ENCODE measurements around the gene PRKCH.

Gene PRKCH

DNA sequence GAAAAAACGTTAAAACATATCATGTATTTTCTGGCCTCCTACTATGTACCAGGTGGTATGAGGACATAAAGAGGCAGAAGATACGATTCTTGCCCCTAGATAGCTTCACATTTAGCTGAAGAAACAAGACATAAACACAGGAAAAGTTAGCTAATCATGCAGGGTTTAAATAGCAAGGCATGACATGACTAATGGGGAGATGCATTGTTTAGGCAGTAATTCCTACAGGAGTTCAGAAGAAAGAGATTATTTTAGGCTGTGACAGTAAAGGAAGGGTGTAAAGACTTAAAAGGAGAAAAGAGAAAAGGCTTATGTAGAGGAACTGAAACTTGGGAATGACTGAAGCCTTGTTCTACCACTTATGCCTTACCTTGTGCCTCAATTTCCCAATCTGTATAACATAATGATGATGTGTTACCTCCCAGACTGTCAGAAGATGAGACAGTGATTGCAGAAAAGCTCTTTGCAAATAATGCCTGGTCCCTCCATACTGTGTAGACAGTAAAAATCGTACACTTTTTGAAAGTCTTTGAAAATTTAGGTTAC is 44.4 kb downstream of the PRKCH start:
- DNase-seq (ENCODE audit: low spot score), result no peak

DNA sequence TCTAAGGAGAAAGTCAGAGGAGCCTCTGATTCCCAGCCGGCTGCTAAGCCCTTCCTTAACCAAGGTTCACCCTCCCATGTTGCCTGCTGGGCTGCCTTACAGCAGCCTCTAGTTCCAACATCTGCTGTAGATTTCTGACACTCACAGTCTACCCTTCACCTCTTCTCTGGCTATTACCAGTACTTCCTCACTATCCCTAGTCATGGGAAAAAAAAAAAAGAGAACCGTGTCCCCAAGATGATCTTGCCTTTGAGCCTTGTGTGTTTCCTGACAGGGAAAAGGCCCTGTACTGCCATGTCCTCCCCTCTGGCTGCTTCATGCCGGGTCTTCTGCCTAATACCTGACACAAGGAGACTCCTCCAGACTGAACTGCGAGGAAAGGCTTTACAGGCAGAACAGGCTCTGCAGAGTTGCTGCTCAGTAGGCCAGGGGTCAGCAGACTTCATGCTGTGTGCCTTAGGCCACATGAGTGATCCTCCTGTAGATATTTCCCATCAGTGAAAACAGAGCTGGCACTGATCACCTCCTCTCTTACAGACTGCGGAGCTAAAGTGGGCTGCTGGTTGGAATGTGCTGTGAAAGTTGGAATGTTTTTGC is 46.8 kb downstream of the PRKCH start:
- DNase-seq (ENCODE audit: low spot score), result no peak

DNA sequence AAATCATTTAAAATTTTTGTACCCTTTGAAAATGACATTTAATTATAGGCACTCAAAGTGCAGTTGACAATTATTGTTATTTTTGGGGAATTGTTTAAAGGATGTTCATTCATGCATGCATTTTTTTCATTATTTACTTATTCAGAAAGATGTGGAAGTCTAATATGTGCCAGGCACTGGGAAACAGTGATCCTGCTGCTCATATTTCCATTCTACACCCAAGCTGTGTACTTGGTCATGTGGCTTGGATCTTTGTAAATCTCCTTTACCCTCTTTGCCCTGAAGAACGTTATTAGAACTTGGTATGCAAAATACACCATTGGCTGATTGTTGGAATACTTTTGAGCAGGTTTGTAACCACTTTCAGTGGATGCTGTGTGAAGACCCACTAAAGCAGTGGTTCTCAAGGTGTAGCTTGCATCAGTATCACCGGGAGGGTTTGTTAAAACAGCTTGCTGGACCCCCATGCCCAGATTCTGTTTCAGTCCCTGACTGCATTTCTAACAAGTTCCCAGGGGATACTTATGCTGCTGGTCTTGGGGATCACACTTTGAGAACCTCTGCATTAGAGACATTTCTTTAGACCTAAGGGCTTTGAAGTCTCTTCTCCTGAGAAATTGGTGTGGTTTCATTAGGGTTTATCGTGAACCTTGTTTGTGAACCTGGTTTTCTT is 47.5 kb downstream of the PRKCH start:
- no peak for DNase-seq (ENCODE audit: low spot score)

DNA sequence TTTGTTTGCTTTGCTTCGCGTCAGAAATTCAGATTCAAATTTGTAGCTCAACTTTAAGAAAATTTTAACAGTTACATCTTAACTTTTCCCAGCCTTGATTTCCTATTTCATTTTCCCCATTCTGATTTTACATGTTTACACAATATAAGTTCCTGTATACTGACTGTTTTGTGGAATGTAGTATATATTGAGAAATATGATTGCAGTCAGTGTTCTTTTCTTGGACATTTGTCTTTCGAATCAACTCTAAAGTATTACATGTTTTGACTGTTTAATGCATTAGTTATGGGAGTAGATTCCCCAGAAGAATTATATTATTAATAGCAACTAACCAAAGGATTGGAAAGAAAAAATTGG is 48.1 kb downstream of the PRKCH start:
- no peak for DNase-seq (ENCODE audit: low spot score)

DNA sequence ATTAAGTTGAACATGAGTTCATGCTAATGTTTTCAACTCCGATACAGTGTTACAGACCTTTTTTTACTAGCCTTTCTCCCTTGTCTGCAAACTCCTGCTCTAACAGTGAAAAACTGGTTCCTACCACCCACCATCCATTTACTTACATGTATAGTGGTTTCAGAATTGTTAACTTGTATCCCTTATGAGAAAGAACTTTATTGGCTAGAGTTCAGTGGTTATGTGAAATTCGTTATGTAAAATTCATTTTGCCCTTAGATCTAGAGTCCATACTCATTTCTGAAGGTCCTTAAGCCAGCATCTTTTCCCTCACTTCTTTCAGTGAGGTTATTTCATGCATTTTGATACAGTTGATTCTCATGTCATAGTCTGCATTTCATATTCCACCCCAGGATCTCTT is 51.0 kb downstream of the PRKCH start:
- no peak for DNase-seq (ENCODE audit: low spot score)

DNA sequence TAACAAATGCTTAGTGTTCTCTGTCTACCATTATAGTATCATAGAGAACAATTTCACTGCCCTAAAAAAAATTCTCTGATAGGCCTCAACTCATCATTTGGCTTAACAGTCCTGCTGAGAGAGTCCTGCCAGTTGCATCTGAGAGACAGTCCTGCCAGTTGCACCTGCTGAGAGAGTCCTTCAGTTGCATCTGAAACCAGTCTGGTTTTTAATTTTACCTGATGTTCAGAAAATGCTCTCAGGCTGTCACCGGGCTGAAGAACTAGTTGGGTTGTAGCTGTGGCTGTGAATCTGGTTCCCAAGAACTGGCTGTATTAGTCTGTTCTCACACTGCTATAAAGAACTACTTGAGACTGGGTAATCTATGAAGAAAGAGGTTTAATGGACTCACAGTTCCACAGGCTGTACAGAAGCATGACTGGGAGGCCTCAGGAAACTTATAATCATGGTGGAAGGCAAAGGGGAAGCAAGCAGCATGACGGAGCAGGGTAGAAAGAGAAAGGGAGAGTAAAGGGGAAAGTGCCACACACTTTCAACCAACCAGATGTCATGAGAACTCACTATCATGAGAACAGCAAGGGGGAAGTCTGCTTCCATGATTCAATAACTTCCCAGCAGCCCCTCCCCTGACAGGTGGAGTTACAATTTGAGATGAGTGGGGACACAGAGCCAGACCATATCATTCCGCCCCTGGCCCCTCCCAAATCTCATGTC is 51.6 kb downstream of the PRKCH start:
- DNase-seq (ENCODE audit: low spot score), result no peak

DNA sequence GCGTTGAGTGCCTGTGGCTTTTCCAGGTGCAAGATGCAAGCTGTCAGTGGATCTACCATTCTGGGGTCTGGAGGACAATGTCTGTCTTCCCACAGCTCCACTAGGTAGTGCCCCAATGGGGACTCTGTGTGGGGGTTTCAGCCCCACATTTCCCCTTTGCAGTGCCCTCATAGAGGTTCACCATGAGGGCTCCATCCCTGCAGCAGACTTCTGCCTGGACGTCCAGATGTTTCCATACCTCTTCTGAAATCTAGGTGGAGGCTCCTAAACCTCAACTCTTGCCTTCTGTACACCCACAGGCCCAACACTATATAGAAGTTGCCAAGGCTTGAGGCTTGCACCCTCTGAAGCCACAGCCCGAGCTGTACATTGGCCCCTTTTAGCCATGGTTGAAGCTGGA is 52.9 kb downstream of the PRKCH start:
- no peak for DNase-seq (ENCODE audit: low spot score)

DNA sequence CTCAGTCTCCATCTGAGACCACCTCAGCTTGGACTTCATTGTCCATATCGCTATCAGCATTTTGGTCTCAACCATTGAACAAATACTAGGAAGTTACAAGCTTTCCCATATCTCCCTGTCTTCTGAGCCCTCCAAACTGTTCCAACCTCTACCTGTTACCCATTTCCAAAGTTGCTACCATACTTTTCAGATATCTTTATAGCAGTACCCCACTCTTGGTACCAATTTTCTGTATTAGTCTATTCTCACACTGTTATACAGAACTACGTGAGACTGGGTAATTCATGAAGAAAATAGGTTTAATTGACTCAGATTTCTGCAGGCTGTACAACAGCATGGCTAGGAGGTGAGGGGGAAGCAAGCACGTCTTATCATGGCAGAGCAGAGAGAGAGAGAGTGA is 53.8 kb downstream of the PRKCH start:
- no peak for DNase-seq (ENCODE audit: low spot score)

DNA sequence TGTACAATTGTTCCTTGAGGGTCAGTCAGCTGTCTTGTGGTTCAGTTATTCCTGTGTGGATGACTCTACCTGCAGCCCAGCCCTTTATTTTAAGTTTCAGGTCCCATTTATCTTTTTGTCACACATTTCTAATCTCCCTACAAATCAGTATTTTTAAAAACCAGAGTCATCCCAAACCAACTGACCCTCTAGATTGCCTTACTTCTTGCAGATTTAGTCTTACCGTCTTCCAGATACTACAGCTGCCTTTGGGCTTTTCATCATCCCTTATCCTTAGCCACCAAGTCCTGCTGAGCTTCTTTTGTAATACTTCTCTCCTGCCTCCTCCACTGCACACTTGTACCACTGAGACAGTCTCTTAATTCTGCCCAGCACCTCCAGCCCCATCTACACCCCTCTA is 54.9 kb downstream of the PRKCH start:
- DNase-seq (ENCODE audit: low spot score), result no peak

DNA sequence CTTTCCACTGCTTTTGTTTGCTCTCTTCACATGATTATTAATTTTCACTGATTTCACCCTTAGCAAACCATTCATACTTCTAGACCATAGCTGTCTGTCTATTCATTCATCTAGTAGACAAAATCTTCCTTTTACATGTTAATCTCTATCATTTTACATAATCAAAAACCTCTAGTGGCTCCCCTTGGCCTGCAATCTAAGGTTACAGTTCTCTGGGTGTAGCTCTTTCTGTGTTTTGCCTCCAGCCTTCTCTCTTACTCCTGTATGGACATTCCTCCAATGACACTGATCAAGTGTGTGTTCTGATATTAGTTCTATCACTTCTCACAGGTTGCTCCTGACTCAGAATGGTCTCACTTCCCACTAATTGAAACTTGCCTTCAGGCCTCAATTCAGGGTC is 56.4 kb downstream of the PRKCH start:
- DNase-seq (ENCODE audit: low spot score), result no peak

DNA sequence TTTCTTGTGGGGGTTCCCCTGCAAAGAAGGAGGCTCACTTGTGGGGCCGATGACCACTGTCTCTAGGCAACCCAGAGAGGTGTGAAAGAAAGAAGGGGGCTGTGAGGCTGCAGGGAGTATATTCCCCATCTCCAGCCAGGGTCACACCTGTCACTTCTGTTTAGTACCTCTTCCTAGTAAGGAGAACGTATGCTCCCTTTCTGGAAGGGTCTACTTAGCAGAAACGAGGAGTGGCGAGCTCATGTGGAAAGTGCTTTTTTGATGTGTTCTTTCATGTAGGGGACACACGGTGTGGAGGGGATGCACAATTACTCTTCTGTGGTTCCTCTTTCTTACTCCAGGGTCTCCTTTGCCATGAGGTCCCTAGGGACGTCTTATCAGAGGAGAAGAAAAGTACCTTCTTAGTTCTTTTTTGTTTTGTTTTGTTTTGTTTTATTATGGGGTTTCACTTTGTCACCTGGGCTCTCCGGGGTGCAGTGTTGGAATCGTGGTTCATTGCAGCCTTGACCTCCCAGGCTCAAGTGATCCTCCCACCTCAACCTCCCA is 58.3 kb downstream of the PRKCH start:
- DNase-seq (ENCODE audit: low spot score), result no peak

DNA sequence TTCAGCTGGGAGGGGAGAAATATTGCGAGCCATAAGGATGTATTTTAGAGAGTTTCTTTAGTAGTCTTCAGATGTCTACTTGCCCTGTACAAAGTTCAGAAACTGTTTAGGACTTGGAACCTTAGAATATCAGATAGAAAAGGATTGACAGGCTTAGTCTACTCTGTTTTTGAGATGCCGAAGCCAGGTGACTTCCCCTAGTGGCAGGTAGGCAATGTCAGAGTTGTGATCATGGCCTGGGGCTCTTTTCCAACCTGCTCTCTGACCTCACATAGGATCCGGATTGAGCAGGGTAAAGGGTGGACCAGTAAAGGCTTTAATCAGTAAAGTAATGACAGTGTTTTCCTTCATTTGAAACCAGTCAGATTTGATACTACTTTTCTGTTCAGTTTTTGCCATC is 59.6 kb downstream of the PRKCH start:
- DNase-seq (ENCODE audit: low spot score), result no peak

DNA sequence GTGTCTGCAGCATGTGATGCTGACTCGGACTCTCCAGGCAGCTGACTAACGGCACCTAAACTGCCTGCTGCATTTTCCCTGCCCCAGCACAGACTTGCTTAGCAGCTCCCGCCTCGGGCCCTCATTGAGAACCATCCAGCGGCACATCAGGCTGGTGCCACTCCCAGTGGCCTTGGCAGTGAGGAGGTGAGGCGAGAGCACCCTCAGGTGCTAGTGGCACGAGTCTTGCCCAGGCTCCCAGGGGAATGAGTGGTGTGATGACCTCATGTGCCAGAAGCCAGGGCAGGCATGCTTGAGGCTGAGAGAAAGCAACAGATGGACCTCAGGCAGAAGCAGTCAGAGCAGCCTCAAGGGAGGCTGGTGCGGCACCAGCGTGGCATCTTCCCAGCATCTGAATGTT is 60.2 kb downstream of the PRKCH start:
- no peak for DNase-seq (ENCODE audit: low spot score)

DNA sequence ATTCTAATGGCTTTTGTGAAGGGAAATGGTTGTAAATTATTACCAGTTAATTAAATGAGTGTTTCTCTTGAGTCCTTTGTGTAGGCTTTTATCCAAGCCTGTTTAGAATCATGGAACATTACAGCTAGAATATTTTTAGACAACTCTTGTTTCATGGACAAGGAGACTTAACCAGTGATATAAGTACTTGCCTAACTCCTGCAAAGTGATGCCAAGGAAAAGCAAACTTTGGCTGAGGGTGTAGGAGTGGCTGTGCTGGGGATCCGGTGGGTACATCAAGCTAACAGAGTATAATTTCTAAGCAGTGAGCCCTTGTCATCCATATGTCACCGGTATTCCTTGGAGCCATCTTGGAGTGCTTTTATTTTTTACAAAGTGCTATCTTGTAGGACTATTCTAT is 61.5 kb downstream of the PRKCH start:
- no peak for DNase-seq (ENCODE audit: low spot score)

DNA sequence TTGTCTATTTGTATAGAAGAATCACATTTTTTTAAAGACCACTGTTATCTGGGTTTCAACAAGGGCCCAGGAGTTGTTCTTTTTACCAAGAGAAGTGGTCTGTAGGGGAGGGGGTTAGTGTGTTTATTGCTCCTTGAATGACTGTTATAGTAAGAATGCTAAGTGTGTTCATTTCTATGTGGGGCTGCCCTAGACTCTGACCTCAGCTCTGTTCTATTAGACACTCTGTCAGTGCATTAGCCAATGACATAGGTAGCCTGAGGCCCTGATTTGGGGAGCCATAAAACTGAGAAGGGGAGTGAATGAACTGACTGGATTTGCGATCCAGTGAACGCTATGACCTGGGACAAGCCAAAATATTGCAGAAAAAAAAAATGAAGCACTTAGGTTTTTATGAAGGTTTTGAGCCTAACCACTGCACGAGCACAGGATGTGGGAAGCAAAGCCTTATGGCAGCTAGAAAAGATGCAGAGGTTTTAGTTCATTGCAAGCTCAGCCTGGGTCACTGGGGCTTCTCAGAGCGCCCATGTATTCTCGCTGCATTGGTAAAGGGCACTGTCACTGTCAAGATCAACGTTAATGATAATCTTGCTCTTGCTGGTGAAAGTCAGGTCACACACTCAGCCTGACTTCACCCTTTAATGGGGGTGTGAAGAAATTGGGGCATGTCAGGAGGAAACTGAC is 63.8 kb downstream of the PRKCH start:
- no peak for DNase-seq (ENCODE audit: low spot score)

DNA sequence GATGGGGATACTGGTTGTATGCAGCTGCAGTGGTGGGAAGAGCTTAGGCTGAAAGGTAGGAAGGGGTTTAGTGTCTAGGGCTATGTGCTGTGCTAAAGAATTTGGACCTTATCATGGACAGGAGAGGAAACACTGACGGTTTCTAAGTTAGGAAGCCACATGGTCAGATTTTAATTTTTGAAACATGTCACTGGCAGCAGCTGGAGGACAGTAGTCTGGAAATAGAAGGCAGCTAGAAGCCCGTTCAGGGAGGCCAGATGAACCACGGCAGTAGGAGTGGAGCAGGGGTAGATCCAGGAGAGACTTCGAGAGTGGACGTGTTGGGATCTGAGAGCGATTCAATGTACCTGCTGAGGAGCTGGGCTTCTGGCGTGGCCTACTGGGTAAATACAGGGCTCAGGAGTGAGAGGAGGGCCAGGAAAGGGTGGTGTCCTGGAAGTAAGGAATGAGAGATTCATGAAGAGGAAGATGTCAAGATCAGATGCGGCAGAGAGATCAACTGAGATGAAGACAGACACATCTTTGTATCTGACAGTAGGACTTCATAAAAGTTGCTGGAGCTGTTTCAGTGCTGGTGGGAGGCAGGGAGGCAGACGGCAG is 64.9 kb downstream of the PRKCH start:
- no peak for DNase-seq (ENCODE audit: low spot score)

DNA sequence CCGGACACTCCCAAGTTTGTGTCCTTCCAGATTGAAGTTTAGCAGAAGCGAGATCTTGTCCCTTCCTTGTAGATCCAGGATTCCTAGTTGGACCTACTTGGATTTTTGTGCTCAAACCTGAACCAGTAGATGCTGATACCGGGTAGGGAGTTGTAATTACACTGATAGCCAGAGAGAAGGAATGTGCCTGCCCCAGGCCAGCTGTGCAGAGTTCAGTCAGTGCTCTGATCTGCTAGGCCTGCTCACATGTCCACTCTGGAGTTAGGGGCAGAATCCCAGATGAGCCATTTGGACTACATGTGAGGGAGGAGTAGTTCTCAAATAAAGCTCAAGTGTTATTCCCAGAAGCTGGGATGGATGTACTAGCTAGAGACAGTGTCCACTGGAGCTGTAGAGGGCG is 65.7 kb downstream of the PRKCH start:
- no peak for DNase-seq (ENCODE audit: low spot score)

DNA sequence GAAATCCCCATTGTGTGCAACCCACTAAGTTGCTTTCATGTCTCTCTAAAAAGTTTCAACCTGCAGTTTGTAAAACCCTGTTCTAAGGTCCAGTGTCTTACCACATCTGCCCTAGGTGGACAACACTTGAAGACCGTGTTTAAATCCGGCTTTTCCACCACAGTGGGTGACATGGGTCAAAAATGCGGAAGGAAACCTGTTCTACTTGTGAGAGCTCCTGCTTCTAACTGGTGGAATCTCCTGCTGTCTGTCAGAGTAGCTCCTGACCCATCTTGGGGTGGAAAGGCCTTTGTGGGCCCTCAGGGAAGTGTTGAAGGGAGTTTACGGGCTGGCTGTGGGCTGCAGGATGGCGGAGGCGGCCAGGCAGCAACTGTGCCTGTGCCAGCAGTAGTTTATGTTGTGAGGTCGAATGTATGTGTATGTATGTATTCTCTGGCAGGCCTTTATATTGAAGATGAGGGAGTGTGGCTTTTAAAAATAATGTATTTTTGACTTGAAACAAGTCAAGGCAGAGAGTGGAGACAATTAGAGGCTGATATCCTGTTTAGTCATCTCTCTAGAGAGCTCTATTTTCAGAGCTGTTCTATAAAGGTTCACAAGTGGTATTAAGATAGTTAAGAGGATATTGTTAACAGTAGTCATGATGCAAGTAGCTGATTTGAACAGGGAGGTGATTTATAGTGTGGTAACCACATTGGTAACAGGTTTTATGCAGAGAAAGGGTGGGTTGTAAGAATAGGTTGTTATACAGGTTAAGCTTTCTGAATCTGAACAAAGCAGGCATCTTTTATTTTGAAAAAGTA is 67.0 kb downstream of the PRKCH start:
- peak; percentile 20 for DNase-seq (ENCODE audit: low spot score)

DNA sequence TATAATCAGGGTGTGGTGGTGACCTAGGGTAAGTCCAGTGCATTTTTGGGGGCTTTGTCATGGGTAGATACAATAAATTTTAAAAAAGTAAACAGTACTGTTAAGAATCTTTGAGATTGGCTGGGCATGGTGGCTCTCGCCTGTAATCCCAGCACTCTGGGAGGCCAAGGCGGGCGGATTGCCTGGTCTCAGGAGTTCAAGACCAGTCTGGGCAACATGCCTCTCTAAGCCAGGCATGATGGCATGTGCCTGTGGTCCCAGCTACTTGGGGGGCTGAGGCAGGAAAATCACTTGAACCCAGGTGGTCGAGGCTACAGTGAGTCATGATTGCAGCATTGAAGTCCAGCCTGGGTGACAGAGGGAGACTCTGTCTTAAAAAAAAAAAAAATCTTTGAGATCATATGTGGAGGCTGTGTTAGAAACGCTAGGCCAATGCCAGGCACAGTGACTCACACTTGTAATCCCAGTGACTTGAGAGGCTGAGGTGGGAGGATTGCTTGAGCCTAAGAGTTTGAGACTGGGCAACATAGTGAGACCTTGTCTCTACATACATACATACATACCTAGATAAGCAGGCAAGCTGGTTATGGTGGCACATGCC is 67.7 kb downstream of the PRKCH start:
- no peak for DNase-seq (ENCODE audit: low spot score)

DNA sequence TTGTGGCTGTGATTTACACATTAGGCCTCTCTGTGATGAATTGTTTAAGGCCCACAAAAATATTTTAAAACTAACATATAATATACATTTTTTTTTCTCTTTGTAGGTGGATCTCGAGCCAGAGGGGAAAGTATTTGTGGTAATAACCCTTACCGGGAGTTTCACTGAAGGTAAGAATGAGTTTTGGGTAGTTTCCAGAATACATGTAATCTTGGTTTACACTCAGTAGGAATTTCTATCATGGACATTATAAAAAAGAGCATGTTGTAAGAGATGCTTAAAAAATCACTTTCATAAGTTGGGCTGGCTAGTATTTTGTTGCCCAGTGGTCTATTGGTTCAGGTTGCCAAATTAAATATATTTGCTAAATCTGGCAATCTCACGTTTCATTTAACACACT is 69.7 kb downstream of the PRKCH start:
- no peak for DNase-seq (ENCODE audit: low spot score)

DNA sequence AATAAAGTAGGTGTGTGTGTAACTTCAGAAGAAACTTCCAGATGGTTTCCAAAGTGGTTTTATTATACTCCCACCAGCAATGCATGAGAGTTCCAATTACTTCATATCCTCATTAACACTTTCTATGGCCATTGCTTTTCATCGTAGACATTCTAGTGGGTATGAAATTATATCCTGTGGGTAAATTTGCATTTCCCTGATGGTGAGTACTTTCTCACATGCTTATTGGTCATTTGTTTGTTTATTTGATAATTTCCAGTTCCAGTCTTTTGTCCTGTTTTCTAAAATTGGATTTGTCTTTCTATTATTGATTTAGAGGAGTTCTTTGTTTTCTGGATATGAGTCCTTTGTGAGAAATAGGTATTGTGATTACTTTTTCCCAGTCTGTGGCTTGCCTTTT is 70.9 kb downstream of the PRKCH start:
- DNase-seq (ENCODE audit: low spot score), result no peak

Measured in AG08395 (cell line).